HG02870 (cell line): ENCODE data around the gene GALNT15.

Source experiments
- ATAC-seq: cut with Tn5 transposase; IDR thresholded peaks from one replicate; pipeline ENCODE4 v1.9.1; 2021; ENCODE audit warnings: mild to moderate bottlenecking, moderate library complexity; ENCODE audit not compliant: unreplicated experiment

GALNT15 gene

GRCh38 chr3:16249886-16250285 lies 75.4 kb downstream of the GALNT15 start:
- no peak for ATAC-seq

DNA sequence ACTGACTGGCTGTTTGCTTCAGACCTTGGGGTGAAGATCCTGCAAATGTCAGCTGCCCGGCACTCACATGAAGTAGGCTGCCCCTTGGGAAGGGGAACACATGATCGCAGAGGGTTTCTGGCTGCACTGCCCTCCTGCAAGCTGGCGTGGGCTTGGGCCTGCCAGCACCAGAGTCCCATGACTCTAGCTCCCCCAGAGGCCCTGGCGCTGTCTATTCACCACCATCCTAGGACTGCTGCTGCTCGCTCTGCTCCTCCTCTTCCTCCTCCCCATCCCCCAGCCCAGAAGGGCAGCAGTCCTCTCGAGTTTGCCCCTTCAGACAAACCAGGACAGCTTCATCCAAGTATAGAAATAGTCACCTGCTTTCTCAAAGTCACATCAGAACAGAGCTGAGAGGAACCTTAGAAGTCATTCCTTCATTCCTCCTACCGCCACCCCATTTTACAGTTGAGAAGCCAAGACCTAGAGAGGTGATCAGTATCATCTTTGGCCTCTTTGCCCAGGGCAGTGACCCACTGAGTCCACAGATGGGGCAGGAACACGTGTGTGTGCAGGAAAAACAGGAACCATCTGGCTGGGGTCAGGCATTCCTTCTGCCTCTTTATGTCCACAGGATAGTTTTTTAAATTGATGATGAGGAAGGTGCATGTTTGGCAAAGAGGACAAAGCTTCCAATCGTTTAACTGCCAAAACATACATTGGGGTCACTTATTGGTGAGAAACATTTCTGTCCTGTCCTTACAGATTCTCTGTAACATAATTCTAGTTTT lies 77.0 kb downstream of the GALNT15 start:
- no peak for ATAC-seq

DNA sequence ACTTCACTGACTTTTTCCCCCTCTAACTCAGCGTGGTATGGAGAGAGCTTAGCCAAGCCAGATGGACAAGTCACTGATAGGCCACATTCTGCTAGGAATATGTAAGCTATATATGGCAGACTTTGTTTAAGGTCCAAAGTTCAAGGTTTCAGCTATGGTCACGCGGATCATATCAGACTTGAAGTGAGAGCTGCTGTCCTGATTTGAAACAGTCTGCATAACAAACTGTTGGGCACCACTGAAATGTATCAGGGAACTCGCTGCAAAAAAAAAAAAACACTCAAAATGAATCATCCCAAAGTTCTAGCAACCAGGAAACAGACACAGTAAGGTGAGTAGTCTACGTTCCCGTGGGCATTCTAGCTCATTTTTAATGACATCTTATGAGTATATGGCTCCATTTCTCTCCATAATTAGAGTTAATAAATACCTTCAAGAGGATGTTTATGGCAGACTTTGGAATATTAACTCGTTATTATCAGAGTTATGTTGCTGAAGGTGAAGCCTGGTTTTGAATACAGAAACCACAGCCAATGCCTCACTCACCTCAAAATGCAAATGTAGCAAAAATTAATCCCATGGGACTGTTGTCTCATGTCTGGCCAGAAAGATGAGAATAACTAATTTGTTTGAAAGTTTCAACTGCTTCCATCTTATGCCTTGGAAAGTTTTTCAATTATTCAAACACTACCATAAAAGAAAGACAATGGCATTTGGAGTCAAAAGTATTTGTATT lies 77.9 kb downstream of the GALNT15 start:
- no peak for ATAC-seq

DNA sequence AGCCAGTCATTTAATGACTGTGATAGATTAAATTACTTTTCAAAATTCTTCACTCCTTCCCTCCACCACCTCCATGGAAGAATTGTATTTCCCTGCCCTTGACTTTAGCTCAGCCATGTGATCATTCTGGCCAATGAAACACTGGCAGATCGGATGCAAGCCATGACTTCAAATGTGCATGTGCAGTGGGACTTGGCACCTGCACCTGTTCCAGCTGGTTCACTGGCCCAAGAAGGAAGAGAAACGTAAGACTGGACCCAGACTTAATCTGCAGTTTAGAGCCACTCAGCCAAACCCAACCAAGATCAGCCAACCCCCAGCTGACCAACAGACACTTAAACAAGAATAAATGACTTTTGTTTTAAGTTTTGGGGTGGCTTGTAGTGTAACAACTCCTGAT lies 78.5 kb downstream of the GALNT15 start:
- ATAC-seq = no peak

- ATAC-seq = no peak
Measured at GRCh38 chr3:16253601-16254000, 79.1 kb downstream of the GALNT15 start.

DNA sequence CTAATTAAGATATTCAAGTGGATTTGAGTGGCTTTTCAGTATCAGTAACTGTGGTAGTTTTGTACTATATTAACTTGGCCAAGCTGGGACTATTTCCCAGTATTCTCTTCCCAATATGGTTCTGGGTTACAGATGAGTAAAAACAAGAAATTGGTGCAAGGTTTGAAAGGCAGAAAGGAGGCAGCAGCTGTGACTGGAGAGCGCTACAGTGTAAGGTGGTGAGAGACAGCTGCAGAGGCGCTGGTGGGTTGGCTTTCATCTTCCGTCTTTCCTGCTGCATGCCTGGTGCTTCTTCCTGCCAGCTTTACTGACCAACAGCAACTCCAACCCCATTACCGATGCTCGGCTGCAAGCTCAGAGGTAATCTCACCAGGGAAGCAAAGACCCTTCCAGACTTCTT lies 80.4 kb downstream of the GALNT15 start:
- ATAC-seq = no peak

GRCh38 chr3:16255326-16255725 lies 80.8 kb downstream of the GALNT15 start:
- ATAC-seq = no peak

- no peak for ATAC-seq
Measured at GRCh38 chr3:16255726-16256125, 81.2 kb downstream of the GALNT15 start.

- no peak for ATAC-seq
Measured at GRCh38 chr3:16257309-16257708, 82.8 kb downstream of the GALNT15 start.

GRCh38 chr3:16258177-16258576 lies 83.7 kb downstream of the GALNT15 start:
- no peak for ATAC-seq

DNA sequence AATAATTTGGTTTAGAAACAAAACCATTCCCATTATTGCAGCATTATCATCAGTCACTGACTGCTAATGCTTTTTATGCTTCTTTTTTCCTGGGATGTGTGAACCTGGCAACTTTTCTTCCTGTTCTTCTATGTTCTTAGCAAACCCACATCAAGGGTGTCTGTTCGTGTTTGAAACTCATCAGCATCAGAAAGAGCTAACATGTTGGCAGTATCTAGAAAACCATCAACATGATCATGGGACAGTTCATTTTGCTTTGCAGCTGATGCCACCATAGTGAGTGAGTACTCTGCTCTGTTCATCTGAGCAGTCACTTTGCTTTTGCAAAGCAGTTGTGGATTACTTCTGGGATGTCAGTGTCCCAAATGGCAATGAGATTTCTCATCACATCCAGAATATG lies 84.4 kb downstream of the GALNT15 start:
- ATAC-seq = no peak

DNA sequence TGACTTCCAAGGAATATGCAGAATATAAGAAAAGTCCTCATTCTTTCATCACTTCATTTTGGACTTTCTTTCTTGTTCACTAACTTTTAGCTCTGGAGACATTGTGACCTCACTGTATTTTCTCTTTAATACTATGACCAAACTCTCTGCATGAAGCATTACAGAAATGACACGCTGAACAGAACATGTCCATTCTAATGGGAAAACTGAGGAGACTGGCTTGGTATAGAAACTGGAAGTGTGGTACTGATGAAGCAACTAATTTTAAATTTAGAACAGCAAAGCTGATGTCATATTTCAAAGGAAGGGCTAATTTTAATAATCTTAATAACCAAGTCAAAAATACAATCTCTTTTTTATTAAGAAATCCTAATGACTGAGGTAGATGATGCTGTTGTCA lies 85.6 kb downstream of the GALNT15 start:
- ATAC-seq = no peak

DNA sequence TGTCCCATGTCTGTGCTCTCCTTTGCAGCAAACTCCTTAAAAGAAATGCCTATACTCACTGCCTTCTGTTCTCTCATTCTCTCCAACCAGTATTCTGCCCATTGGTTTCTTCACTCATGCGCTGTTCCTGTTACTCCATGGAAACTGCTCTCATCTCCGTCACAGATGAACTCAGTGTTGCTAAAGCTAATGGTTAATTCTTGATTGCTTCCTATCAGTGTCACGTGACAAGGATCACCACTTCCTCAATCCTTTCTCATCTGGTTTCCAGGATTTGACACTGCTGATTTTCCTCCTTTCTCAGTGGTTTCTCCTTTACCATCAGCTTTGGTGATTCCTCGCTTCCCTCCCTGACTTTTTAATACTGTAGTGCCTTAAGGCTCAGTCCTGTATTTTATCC lies 87.7 kb downstream of the GALNT15 start:
- ATAC-seq = no peak

- peak; percentile 0 for ATAC-seq
Measured at GRCh38 chr3:16264174-16264707, 89.8 kb downstream of the GALNT15 start.

GRCh38 chr3:16264708-16265454 lies 90.4 kb downstream of the GALNT15 start, which contains the start of the genes DPH3 and OXNAD1:
Gene DPH3, minus strand, starts transcription at chr3:16264943. Its CDS starts 67 bp downstream, at chr3:16264876.
Gene OXNAD1, plus strand, starts transcription at chr3:16265212. Its CDS starts 5,741 bp downstream, at chr3:16270953.
- peak; percentile 99 for ATAC-seq

DNA sequence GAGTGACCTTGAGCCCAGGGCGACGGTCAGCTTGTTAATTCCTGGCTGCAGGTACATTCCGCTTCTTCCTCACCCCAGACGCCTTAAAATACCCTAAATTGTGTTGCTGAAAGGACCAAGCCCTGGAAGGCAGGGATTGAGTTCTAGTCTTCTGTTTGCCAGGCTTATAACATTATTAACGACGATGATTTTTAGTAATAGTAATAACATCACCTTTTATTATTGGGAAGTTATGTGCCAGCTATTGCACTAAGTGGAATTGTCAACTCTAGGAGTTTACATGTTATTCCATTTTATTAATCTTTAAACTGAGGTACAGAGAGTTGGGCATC lies 90.9 kb downstream of the GALNT15 start:
- no peak for ATAC-seq

GRCh38 chr3:16266714-16267113 lies 92.2 kb downstream of the GALNT15 start:
- no peak for ATAC-seq

GRCh38 chr3:16270855-16271254 lies 96.4 kb downstream of the GALNT15 start:
- no peak for ATAC-seq

DNA sequence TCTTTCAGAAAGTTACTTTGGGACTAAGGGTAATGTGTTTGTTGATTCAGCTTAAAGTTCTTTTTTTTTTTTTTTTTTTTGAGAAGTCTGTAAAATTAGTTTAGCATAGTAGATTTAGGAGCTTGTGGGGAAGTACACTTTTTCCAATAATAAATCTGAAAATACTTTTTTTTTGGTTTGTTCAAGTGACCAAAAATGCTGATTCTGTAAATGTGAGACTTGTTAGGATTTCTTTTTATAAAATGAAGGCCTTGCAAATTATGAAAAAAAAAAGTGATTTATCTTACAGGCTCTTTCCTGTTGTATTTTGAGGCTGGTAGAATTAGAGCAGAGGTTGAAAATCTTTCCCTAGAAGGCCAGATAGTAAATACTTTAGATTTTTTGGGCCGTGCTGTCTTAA lies 98.1 kb downstream of the GALNT15 start:
- no peak for ATAC-seq

DNA sequence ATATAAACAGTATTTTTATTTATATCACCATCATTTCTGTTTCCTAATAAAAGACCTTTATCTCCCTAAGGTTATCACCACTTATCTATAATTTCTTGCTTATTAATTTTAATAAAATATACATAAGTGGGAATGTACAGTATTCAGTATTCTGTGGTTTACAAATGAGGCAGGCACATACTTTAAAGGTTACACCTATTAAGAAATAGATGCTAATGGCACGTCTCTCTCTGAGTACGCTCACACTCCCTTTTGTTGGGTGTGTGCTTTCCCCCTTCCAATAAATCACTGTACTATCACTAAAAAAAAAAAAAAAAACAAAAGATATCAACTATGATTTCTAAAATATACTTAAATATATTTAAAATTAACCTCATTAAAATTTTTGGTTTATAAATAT lies 99.4 kb downstream of the GALNT15 start:
- no peak for ATAC-seq

- no peak for ATAC-seq
Measured at GRCh38 chr3:16277471-16277870, 103.0 kb downstream of the GALNT15 start.
